CD4-positive, alpha-beta memory T cell (primary cell): ENCODE measurements around the gene ANO10. TPM values are rescaled to one million over a fixed set of nuclear protein-coding genes. Genes with fewer than 3 reads are reported as not detected.

Experiments
- CTCF ChIA-PET: fragments of 350-600 bp; sonication (Branson Sonifier 250); formaldehyde crosslinking; loops from one replicate; lab custom pipeline; 2021; ENCODE audit warnings: inconsistent platforms; ENCODE audit not compliant: partially characterized antibody; lab: Charles Lee
- POLR2A ChIA-PET: fragments of 350-600 bp; sonication (Branson Sonifier 250); formaldehyde crosslinking; loops from one replicate; lab custom pipeline; 2021; ENCODE audit not compliant: partially characterized antibody; lab: Charles Lee
- DNase-seq, 5 donors: peaks; one replicate each; pipeline versions ENCODE4 v3.0.0 to v3.0.0-alpha.2; 2020 to 2022; ENCODE audit warnings: mixed read lengths in 1 of 5
- H3K27ac ChIP-seq: one replicate; pipeline ENCODE4 v1.7.0; 2013; ENCODE audit warnings: low read depth, low read length
- H3K27me3 ChIP-seq: 2 replicates; pipeline ENCODE4 v1.7.0; 2013; ENCODE audit warnings: mild to moderate bottlenecking, low read length, moderate library complexity; ENCODE audit not compliant: insufficient read depth
- H3K36me3 ChIP-seq: 2 replicates; pipeline ENCODE4 v1.7.0; 2013; ENCODE audit warnings: mild to moderate bottlenecking, low read length, moderate library complexity; ENCODE audit not compliant: insufficient read depth
- H3K4me1 ChIP-seq: 2 replicates; pipeline ENCODE4 v1.7.0; 2013; ENCODE audit warnings: mild to moderate bottlenecking, low read length, moderate library complexity; ENCODE audit not compliant: insufficient read depth
- H3K4me3 ChIP-seq, 2 donors: one replicate each; pipeline ENCODE4 v1.7.0; 2013; ENCODE audit warnings: low read length in 2 of 2, mild to moderate bottlenecking in 1 of 2
- H3K9me3 ChIP-seq, 2 donors: one replicate each; pipeline ENCODE4 v1.7.0; 2013; ENCODE audit warnings: low read length in 2 of 2, control low read depth in 1 of 2; ENCODE audit not compliant: control insufficient read depth in 1 of 2
- H3K27ac Mint-ChIP-seq, 7 donors: one replicate each; pipeline ENCODE4 v1.8.0; 2020 to 2021; ENCODE audit warnings: mixed read lengths in 7 of 7, mild to moderate bottlenecking in 6 of 7, inconsistent platforms in 3 of 7, moderate library complexity in 3 of 7
- H3K27me3 Mint-ChIP-seq, 2 donors: one replicate each; pipeline ENCODE4 v1.8.0; 2020 to 2021; ENCODE audit warnings: mixed read lengths in 2 of 2
- H3K36me3 Mint-ChIP-seq, 2 donors: one replicate each; pipeline ENCODE4 v1.8.0; 2020 to 2021; ENCODE audit warnings: mixed read lengths in 2 of 2, inconsistent platforms in 1 of 2, mild to moderate bottlenecking in 1 of 2
- H3K4me1 Mint-ChIP-seq, 4 donors: one replicate each; pipeline ENCODE4 v1.8.0; 2020 to 2021; ENCODE audit warnings: mixed read lengths in 4 of 4, mild to moderate bottlenecking in 1 of 4
- H3K4me3 Mint-ChIP-seq, 8 donors: one replicate each; pipeline ENCODE4 v1.8.0; 2020 to 2021; ENCODE audit warnings: mixed read lengths in 8 of 8, mild to moderate bottlenecking in 7 of 8, moderate library complexity in 6 of 8, inconsistent platforms in 3 of 8
- H3K9me3 Mint-ChIP-seq, 8 donors: one replicate each; pipeline ENCODE4 v1.8.0; 2020 to 2021; ENCODE audit warnings: mixed read lengths in 8 of 8, mild to moderate bottlenecking in 5 of 8, inconsistent platforms in 3 of 8, moderate library complexity in 1 of 8
- intact Hi-C: fragments of 100-400 bp; cut with micrococcal nuclease; formaldehyde crosslinking; loops from one replicate; pipeline ENCODE4 v1.15.1; 2023
- polyA plus RNA-seq, 2 donors: library from polyadenylated mRNA; unstranded; fragments of 300-500 nt; fragmentation: Illumina TruSeq; gene quantifications; one replicate each; pipeline ENCODE4 v1.2.3, GENCODE V29; 2021
- total RNA-seq, 2 experiments: library from RNA; stranded (reverse); gene quantifications; one replicate each; pipeline ENCODE4 v1.2.3, GENCODE V29; 2021

ANO10 gene
- total and polyA plus RNA-seq, 4 experiments from 2014 or later: 8.6 to 9.9 (median 9.6) TPM

DNA sequence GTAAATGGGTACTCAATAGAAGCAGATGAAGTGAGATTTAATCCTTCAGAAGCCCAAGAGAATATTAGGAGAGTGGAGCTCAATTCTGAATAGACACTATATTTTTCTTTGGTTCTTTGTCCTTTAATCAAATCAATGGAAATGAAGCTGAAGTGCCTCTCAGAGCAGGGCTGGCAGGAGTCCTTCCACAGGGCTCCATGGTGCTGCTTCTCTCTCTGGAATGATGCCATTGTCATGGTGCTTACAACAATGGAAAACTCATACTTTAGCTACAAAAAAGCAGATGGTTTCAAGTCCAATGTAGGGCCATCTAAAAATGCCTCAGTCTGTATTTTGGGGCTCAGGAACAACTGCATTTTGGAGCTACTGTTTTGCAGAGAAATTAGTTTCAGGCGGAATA is 210.4 kb downstream of the ANO10 start:
- H3K9me3 ChIP-seq: no peaks in the 10 kb centered on the region
- Mint-ChIP-seq H3K4me1 (peaks cover 13 to 25% (median 18%) of the 10 kb centered on the region in 4 donors), H3K27ac (no peak overlapping the region), H3K27me3 (peaks cover 0 to 4% of the 10 kb centered on the region in 2 donors), H3K4me3 (no peak overlapping the region), H3K9me3 (no peaks in the 10 kb centered on the region), H3K36me3 (peaks cover 0 to 10% of the 10 kb centered on the region in 2 donors)
- ChIA-PET POLR2A (interaction anchor here (1.3 kb wide), 1 partner anchor 22 kb away, joined by 6 read pairs; no protein-coding TSS in a partner anchor), CTCF (interaction anchor here (0.9 to 1.1 kb wide), 2 partner anchors 10 to 92 kb away, joined by 3 read pairs; no protein-coding TSS in a partner anchor)
- no peak overlapping the region for H3K27ac ChIP-seq
- DNase-seq: no peak
- no peaks in the 10 kb centered on the region for H3K36me3 ChIP-seq
- H3K4me1 ChIP-seq: peaks cover 22% of the 10 kb centered on the region
- intact Hi-C loops: no loop called here
- no peak overlapping the region for H3K4me3 ChIP-seq
- H3K27me3 ChIP-seq: no peaks in the 10 kb centered on the region

DNA sequence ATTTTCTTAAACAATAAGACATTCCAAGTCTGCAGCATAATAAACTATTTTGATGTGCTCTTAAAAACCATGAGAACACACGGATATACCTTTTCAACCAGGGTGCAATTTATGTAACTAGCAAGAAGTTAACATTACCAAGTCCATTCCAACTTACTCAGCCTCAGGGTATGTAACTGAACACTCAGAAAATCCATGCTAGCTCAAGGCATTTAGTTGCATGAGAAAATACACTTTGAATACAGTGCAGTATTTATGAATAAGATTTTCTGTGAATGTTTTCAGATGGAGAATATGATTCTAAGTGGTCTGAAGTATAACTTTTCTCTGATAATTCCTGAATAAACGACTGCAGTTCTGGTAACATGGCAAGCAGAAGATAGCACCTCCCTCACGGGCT is 211.2 kb downstream of the ANO10 start:
- CTCF ChIA-PET: interaction anchor here (1.1 to 1.7 kb wide), 2 partner anchors 9 to 92 kb away, joined by 3 read pairs; no protein-coding TSS in a partner anchor
- Histone ChIP-seq H3K36me3 (no peaks in the 10 kb centered on the region), H3K27me3 (no peaks in the 10 kb centered on the region), H3K4me1 (peaks cover 22% of the 10 kb centered on the region), H3K9me3 (no peaks in the 10 kb centered on the region), H3K4me3 (no peak overlapping the region), H3K27ac (no peak overlapping the region)
- Mint-ChIP-seq H3K27ac (no peak overlapping the region), H3K4me3 (no peak overlapping the region), H3K36me3 (peaks cover 0 to 13% of the 10 kb centered on the region in 2 donors), H3K27me3 (peaks cover 0 to 4% of the 10 kb centered on the region in 2 donors), H3K4me1 (peaks cover 13 to 25% (median 18%) of the 10 kb centered on the region in 4 donors), H3K9me3 (no peaks in the 10 kb centered on the region)
- DNase-seq: no peak
- POLR2A ChIA-PET: no interaction called here
- intact Hi-C loops: no loop called here

DNA sequence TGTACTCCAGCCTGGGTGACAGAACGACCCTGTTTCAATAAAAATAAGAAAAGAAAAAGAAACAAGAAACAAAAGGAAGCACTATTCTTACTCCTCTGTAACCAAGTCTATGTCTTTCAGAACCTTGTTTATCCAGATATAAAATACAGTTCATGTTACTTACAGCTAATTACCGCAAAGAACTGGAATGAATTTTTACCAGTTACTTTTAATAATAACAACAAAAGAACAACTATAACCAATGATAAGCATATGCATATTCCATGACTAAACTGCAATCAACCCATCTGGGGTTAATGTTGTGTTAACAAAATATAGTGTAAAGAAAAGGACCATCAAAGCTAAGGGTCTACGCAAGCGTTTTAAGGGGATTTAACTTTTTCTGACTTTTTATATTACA is 212.3 kb downstream of the ANO10 start:
- intact Hi-C loops: no loop called here
- Mint-ChIP-seq H3K36me3 (peaks cover 0 to 13% of the 10 kb centered on the region in 2 donors), H3K4me3 (no peak overlapping the region), H3K27ac (no peak overlapping the region), H3K4me1 (peaks cover 13 to 25% (median 18%) of the 10 kb centered on the region in 4 donors), H3K9me3 (no peaks in the 10 kb centered on the region), H3K27me3 (peaks cover 0 to 4% of the 10 kb centered on the region in 2 donors)
- ChIA-PET CTCF (interaction anchor here (1.7 kb wide), 1 partner anchor 93 kb away, joined by 3 read pairs; no protein-coding TSS in a partner anchor), POLR2A (no interaction called here)
- H3K4me3 ChIP-seq: no peak overlapping the region
- H3K27ac ChIP-seq: no peak overlapping the region
- DNase-seq: no peak
- H3K9me3 ChIP-seq: no peaks in the 10 kb centered on the region
- H3K36me3 ChIP-seq: no peaks in the 10 kb centered on the region
- H3K27me3 ChIP-seq: no peaks in the 10 kb centered on the region
- H3K4me1 ChIP-seq: peaks cover 20% of the 10 kb centered on the region

DNA sequence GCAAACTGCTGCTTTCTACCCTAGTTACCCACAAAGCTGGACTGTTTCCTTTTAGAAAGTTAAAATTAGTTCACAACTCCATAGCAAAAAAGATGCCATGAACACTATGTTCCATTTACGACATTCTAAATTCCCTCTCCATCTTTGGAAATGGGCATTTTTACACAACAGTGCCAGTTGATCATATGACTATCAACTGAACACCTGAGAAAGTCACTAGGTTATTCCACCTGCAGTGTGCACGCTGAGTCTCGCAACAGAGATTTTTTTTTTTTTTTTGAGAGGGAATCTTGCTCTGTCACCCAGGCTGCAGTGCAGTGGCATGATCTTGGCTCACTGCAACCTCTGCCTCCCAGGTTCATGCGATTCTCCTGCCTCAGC is 215.2 kb downstream of the ANO10 start:
- ChIA-PET POLR2A (interaction anchor here (3.0 kb wide), 1 partner anchor 17 kb away, joined by 14 read pairs; no protein-coding TSS in a partner anchor), CTCF (interaction anchor here (1.2 kb wide), 1 partner anchor 10 kb away, joined by 3 read pairs; no protein-coding TSS in a partner anchor)
- H3K27ac Mint-ChIP-seq: no peak overlapping the region
- no peak overlapping the region for H3K4me3 ChIP-seq
- H3K27ac ChIP-seq: no peak overlapping the region
- H3K4me3 Mint-ChIP-seq: no peak overlapping the region
- no peaks in the 10 kb centered on the region for H3K9me3 ChIP-seq
- H3K27me3 Mint-ChIP-seq: peaks cover 0 to 4% of the 10 kb centered on the region in 2 donors
- H3K36me3 Mint-ChIP-seq: peaks cover 0 to 13% of the 10 kb centered on the region in 2 donors
- intact Hi-C loops: no loop called here
- peaks cover 0 to 4% (median 0%) of the 10 kb centered on the region in 4 donors for H3K4me1 Mint-ChIP-seq
- no peak for DNase-seq
- no peaks in the 10 kb centered on the region for H3K9me3 Mint-ChIP-seq
- no peaks in the 10 kb centered on the region for H3K4me1 ChIP-seq
- no peaks in the 10 kb centered on the region for H3K27me3 ChIP-seq
- H3K36me3 ChIP-seq: no peaks in the 10 kb centered on the region

DNA sequence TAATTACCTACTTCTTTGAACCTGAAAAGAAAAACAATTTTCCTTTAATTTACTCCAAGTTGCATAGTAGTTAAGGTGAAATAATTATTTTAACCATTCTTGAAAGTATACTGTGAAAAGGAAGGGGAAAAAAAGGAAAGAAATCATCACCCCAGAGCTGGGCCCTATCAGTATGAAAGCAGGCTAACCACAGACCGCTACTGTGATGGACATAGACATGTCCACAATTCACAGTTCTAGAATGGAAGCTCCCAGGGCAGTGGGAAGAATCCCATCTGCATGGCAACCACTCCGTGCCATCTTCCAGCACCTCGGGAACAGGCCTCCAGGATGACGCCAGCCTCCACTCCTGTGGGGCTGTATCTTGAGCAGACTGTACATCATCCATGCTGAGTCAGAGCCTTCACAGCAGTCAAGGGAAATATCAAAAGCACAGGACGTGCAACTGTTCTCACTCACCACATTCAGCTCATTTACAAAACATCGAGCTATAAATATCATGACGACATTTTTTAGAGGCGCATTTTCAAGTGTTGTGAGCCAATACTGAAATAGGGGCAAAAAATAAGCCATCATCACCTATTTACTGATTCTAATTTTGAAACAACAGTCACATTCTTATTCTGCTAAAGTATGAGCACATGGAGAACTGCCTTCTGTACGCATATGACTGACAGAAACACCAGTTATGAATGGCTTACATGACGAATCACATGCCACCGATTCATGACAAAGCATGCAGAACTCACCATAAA is 215.7 kb downstream of the ANO10 start:
- DNase-seq: no peak
- no peaks in the 10 kb centered on the region for H3K27me3 ChIP-seq
- peaks cover 0 to 4% of the 10 kb centered on the region in 2 donors for H3K27me3 Mint-ChIP-seq
- no peaks in the 10 kb centered on the region for H3K36me3 ChIP-seq
- no peaks in the 10 kb centered on the region for H3K9me3 ChIP-seq
- ChIA-PET CTCF (interaction anchor here (0.9 to 1.6 kb wide), 4 partner anchors 10 to 97 kb away, joined by 3 to 4 read pairs (median 3); no protein-coding TSS in a partner anchor), POLR2A (interaction anchor here (3.0 kb wide), 1 partner anchor 17 kb away, joined by 14 read pairs; no protein-coding TSS in a partner anchor)
- peaks cover 0 to 4% (median 0%) of the 10 kb centered on the region in 4 donors for H3K4me1 Mint-ChIP-seq
- no peaks in the 10 kb centered on the region for H3K4me1 ChIP-seq
- H3K4me3 Mint-ChIP-seq: no peak overlapping the region
- H3K36me3 Mint-ChIP-seq: peaks cover 0 to 13% of the 10 kb centered on the region in 2 donors
- no peak overlapping the region for H3K27ac ChIP-seq
- H3K9me3 Mint-ChIP-seq: no peaks in the 10 kb centered on the region
- no peak overlapping the region for H3K4me3 ChIP-seq
- intact Hi-C loops: no loop called here
- no peak overlapping the region for H3K27ac Mint-ChIP-seq

DNA sequence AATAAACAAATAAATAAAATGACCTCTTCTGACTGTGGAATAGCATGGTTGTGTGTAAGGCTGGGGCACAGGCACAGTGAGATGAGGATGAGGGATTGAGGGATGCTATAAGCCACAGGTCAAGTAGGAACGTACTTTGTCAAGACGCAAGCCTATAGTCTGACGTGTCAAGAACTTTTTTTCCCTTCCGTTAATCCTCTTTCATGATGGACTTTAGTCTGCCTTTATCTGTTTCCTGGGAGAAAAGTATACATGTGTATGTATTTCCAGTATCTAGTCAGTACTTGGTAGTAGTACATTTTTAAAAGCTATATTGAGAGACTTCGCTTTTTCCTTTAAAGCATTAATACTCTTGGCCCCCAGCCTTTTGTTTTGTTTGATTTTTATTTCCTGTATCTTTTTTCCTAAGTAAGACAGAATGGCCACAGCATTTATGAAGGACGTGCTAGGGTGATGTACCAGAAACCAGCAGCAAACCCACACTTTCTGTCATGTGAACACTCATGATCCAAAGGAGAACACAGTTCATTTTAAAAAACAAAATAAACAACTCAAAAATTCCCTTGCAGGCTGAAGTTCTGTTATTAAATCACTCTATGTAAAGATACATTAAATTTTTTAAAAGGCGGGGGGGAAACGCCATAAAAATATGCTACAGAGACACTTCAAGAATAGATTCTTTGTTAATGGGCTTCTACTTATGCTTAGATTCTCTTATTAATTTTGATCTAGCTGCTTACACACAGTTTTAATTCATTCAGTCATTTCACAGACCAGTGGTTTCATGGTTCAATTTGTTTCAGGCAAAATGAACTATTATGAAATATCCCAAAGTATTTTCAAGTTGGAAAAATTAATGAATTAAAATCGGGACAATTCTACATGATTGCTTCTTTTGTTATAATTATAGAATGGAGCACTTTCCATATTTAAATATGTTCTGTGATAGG is 220.8 kb downstream of the ANO10 start:
- H3K27ac Mint-ChIP-seq: peak overlapping the region in 1 of 7 donors; percentile 15
- peaks cover 0 to 4% of the 10 kb centered on the region in 2 donors for H3K36me3 Mint-ChIP-seq
- intact Hi-C loops: no loop called here

More for the DNA sequence above, 220.8 kb downstream of the ANO10 start:
- DNase-seq: no peak
- H3K4me1 ChIP-seq: no peaks in the 10 kb centered on the region
- POLR2A ChIA-PET: no interaction called here
- H3K27me3 ChIP-seq: no peaks in the 10 kb centered on the region
- H3K9me3 ChIP-seq: no peaks in the 10 kb centered on the region
- H3K36me3 ChIP-seq: no peaks in the 10 kb centered on the region
- no peak overlapping the region for H3K4me3 Mint-ChIP-seq
- H3K9me3 Mint-ChIP-seq: no peaks in the 10 kb centered on the region
- H3K4me1 Mint-ChIP-seq: peaks cover 0 to 1% (median 0%) of the 10 kb centered on the region in 4 donors
- no peak overlapping the region for H3K4me3 ChIP-seq
- H3K27ac ChIP-seq: no peak overlapping the region
- CTCF ChIA-PET: interaction anchor here (1.3 to 1.7 kb wide), 2 partner anchors 10 to 439 kb away, joined by 3 to 5 read pairs; no protein-coding TSS in a partner anchor
- no peaks in the 10 kb centered on the region for H3K27me3 Mint-ChIP-seq
